Measurements from ENCODE around the gene UFSP1. TPM values are rescaled to one million over a fixed set of nuclear protein-coding genes. Genes with fewer than 3 reads are reported as not detected.
"Not testable (repeated sequence)": the region's sequence is repeated elsewhere in the genome, so short reads cannot be mapped to it uniquely, and the experiment has no call there.

Gene UFSP1
- total and polyA plus RNA-seq, 4 donors = 2.3 to 4.9 (median 3.2) TPM

GRCh38 chr7:100854899-100855298, 34.6 kb downstream of the UFSP1 start:
- not testable (repeated sequence) for H3K36me3 ChIP-seq (ENCODE audit: control insufficient read depth in 4 of 4, insufficient read depth in 3 of 4, low read depth in 1 of 4, low read length in 3 of 4); DNase-seq (ENCODE audit: low spot score)

GRCh38 chr7:100854146-100854895, 35.2 kb downstream of the UFSP1 start:
- DNase-seq (ENCODE audit: low spot score) = no peak
- 97% methylated on average over 14 of the region's 14 CpGs for WGBS
- Histone ChIP-seq H3K9ac (ENCODE audit: low read depth in 1 of 2, low read length in 2 of 2) (no peak overlapping the region), H3K27ac (ENCODE audit: low read depth in 1 of 2, low read length in 2 of 2) (no peak overlapping the region), H3K27me3 (ENCODE audit: control insufficient read depth in 4 of 4, insufficient read depth in 4 of 4, low read length in 3 of 4) (no peaks in the 10 kb centered on the region), H3K4me1 (ENCODE audit: control insufficient read depth in 4 of 4, insufficient read depth in 4 of 4, low read length in 3 of 4) (peaks cover 7 to 17% (median 11%) of the 10 kb centered on the region in 4 donors), H3K9me3 (ENCODE audit: control insufficient read depth in 4 of 4, low read length in 3 of 4) (no peaks in the 10 kb centered on the region), H3K36me3 (ENCODE audit: control insufficient read depth in 4 of 4, insufficient read depth in 3 of 4, low read depth in 1 of 4, low read length in 3 of 4) (peaks cover 0 to 2% (median 0%) of the 10 kb centered on the region in 4 donors), H3K4me3 (ENCODE audit: low read depth in 1 of 3, low read length in 3 of 3) (no peak overlapping the region)
- TF ChIP-seq TAF1 (conservative IDR thresholded peaks at IDR 0.05) (no peak), YY1 (IDR thresholded peaks at IDR 0.05) (no peak), SP1 (IDR thresholded peaks at IDR 0.05) (no peak), GABPA (IDR thresholded peaks at IDR 0.05 in 1 of 2, conservative IDR thresholded peaks at IDR 0.05 in 1 of 2) (no peak), RAD21 (IDR thresholded peaks at IDR 0.05) (no peak), FOXA2 (IDR thresholded peaks at IDR 0.05) (no peak), HNF4G (IDR thresholded peaks at IDR 0.05) (no peak), ZBTB33 (IDR thresholded peaks at IDR 0.05) (no peak), ATF3 (IDR thresholded peaks at IDR 0.05) (no peak), JUND (IDR thresholded peaks at IDR 0.05) (no peak), EGR1 (IDR thresholded peaks at IDR 0.05; ENCODE audit: low read depth in 2 of 2) (no peak), FOXA1 (IDR thresholded peaks at IDR 0.05) (no peak), RXRA (IDR thresholded peaks at IDR 0.05) (no peak), HNF4A (conservative IDR thresholded peaks at IDR 0.05) (no peak), NR2F2 (IDR thresholded peaks at IDR 0.05) (no peak)
- TF ChIP-seq, protein P1, sequence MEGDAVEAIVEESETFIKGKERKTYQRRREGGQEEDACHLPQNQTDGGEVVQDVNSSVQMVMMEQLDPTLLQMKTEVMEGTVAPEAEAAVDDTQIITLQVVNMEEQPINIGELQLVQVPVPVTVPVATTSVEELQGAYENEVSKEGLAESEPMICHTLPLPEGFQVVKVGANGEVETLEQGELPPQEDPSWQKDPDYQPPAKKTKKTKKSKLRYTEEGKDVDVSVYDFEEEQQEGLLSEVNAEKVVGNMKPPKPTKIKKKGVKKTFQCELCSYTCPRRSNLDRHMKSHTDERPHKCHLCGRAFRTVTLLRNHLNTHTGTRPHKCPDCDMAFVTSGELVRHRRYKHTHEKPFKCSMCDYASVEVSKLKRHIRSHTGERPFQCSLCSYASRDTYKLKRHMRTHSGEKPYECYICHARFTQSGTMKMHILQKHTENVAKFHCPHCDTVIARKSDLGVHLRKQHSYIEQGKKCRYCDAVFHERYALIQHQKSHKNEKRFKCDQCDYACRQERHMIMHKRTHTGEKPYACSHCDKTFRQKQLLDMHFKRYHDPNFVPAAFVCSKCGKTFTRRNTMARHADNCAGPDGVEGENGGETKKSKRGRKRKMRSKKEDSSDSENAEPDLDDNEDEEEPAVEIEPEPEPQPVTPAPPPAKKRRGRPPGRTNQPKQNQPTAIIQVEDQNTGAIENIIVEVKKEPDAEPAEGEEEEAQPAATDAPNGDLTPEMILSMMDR (IDR thresholded peaks at IDR 0.05; ENCODE audit: low read depth, low read length, missing input control) = no peak
- TF ChIP-seq, protein P2, sequence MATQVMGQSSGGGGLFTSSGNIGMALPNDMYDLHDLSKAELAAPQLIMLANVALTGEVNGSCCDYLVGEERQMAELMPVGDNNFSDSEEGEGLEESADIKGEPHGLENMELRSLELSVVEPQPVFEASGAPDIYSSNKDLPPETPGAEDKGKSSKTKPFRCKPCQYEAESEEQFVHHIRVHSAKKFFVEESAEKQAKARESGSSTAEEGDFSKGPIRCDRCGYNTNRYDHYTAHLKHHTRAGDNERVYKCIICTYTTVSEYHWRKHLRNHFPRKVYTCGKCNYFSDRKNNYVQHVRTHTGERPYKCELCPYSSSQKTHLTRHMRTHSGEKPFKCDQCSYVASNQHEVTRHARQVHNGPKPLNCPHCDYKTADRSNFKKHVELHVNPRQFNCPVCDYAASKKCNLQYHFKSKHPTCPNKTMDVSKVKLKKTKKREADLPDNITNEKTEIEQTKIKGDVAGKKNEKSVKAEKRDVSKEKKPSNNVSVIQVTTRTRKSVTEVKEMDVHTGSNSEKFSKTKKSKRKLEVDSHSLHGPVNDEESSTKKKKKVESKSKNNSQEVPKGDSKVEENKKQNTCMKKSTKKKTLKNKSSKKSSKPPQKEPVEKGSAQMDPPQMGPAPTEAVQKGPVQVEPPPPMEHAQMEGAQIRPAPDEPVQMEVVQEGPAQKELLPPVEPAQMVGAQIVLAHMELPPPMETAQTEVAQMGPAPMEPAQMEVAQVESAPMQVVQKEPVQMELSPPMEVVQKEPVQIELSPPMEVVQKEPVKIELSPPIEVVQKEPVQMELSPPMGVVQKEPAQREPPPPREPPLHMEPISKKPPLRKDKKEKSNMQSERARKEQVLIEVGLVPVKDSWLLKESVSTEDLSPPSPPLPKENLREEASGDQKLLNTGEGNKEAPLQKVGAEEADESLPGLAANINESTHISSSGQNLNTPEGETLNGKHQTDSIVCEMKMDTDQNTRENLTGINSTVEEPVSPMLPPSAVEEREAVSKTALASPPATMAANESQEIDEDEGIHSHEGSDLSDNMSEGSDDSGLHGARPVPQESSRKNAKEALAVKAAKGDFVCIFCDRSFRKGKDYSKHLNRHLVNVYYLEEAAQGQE (IDR thresholded peaks at IDR 0.05) = no peak
- TF ChIP-seq, protein P3, sequence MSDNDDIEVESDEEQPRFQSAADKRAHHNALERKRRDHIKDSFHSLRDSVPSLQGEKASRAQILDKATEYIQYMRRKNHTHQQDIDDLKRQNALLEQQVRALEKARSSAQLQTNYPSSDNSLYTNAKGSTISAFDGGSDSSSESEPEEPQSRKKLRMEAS (IDR thresholded peaks at IDR 0.05) = no peak

More at GRCh38 chr7:100854899-100855298, 34.6 kb downstream of the UFSP1 start:
- H3K4me3 ChIP-seq (ENCODE audit: low read depth in 1 of 3, low read length in 3 of 3); H3K9ac ChIP-seq (ENCODE audit: low read depth in 1 of 2, low read length in 2 of 2); H3K27me3 ChIP-seq (ENCODE audit: control insufficient read depth in 4 of 4, insufficient read depth in 4 of 4, low read length in 3 of 4); H3K9me3 ChIP-seq (ENCODE audit: control insufficient read depth in 4 of 4, low read length in 3 of 4); H3K27ac ChIP-seq (ENCODE audit: low read depth in 1 of 2, low read length in 2 of 2): not testable (repeated sequence)
- H3K4me1 ChIP-seq (ENCODE audit: control insufficient read depth in 4 of 4, insufficient read depth in 4 of 4, low read length in 3 of 4) = peaks cover 7 to 17% (median 11%) of the 10 kb centered on the region in 4 donors
- 98% methylated on average over 9 of the region's 9 CpGs for WGBS
